Activated CD8-positive, alpha-beta T cell treated with anti-CD3 and anti-CD28 coated beads, Interleukin-2, amount 10 ng/mL, durations not matched to agents 7 days and 5 days (primary cell): ENCODE results near the gene ANKRD22. TPM values are rescaled to one million over a fixed set of nuclear protein-coding genes. Genes with fewer than 3 reads are reported as not detected.

Source experiments
- ATAC-seq: fragments of 150-1000 bp; cut with Tn5 transposase; one replicate; pipeline ENCODE4 v1.10.0; 2021; ENCODE audit warnings: moderate library complexity
- CTCF ChIA-PET: fragments of 350-600 bp; sonication (Branson Sonifier 250); formaldehyde crosslinking; loops from one replicate; lab custom pipeline; 2021; ENCODE audit warnings: antibody characterized with exemption; lab: Charles Lee
- POLR2A ChIA-PET: fragments of 350-600 bp; sonication (Branson Sonifier 250); formaldehyde crosslinking; loops from one replicate; lab custom pipeline; 2021; ENCODE audit warnings: antibody characterized with exemption; lab: Charles Lee
- DNase-seq: peaks from one replicate; pipeline ENCODE4 v3.0.0-alpha.2; 2020
- H3K27ac Mint-ChIP-seq: one replicate; pipeline ENCODE4 v1.8.0; 2021; ENCODE audit warnings: mild to moderate bottlenecking, mixed read lengths
- H3K27me3 Mint-ChIP-seq: one replicate; pipeline ENCODE4 v1.8.0; 2021; ENCODE audit warnings: low read depth, mixed read lengths
- H3K36me3 Mint-ChIP-seq: one replicate; pipeline ENCODE4 v1.8.0; 2021; ENCODE audit warnings: low read depth, mixed read lengths
- H3K4me1 Mint-ChIP-seq: one replicate; pipeline ENCODE4 v1.8.0; 2021; ENCODE audit warnings: low read depth, mixed read lengths
- H3K4me3 Mint-ChIP-seq: one replicate; pipeline ENCODE4 v1.8.0; 2021; ENCODE audit warnings: mild to moderate bottlenecking, mixed read lengths
- H3K9me3 Mint-ChIP-seq: one replicate; pipeline ENCODE4 v1.8.0; 2022; ENCODE audit warnings: mixed read lengths; ENCODE audit not compliant: insufficient read depth
- total RNA-seq, 2 experiments: library from RNA; stranded (reverse); gene quantifications; one replicate each; pipeline ENCODE4 v1.2.3, GENCODE V29; 2021

The ANKRD22 gene
- total RNA-seq, 2 experiments from 2014 or later, result 0.45 TPM; not detected in 1

GRCh38 chr10:88820748-88821401, 30.8 kb downstream of the ANKRD22 start:
- ChIA-PET CTCF (interaction anchor here (0.5 to 2.0 kb wide), 11 partner anchors 8 to 532 kb away, joined by 3 to 16 read pairs (median 5); partner anchors contain the start of gene RNLS), POLR2A (interaction anchor here (0.9 kb wide), 1 partner anchor 170 kb away, joined by 3 read pairs; no protein-coding TSS in a partner anchor)
- no peak overlapping the region for H3K27ac Mint-ChIP-seq
- peaks cover 7% of the 10 kb centered on the region for H3K36me3 Mint-ChIP-seq
- no peak overlapping the region for H3K4me3 Mint-ChIP-seq
- H3K27me3 Mint-ChIP-seq, result no peaks in the 10 kb centered on the region
- H3K9me3 Mint-ChIP-seq, result no peaks in the 10 kb centered on the region
- DNase-seq (no peak), ATAC-seq (no peak)
- peaks cover 23% of the 10 kb centered on the region for H3K4me1 Mint-ChIP-seq

- Mint-ChIP-seq H3K9me3 (no peaks in the 10 kb centered on the region), H3K27me3 (no peaks in the 10 kb centered on the region)
Observed at GRCh38 chr10:88819290-88819689, 32.4 kb downstream of the ANKRD22 start.

GRCh38 chr10:88813200-88813599, 38.4 kb downstream of the ANKRD22 start:
- Mint-ChIP-seq H3K36me3 (no peaks in the 10 kb centered on the region), H3K9me3 (no peaks in the 10 kb centered on the region), H3K4me3 (no peak overlapping the region), H3K27me3 (peaks cover 2% of the 10 kb centered on the region), H3K27ac (no peak overlapping the region), H3K4me1 (peaks cover 19% of the 10 kb centered on the region)
- ChIA-PET POLR2A (interaction anchor here (0.6 kb wide), 1 partner anchor 11 kb away, joined by 3 read pairs; no protein-coding TSS in a partner anchor), CTCF (interaction anchor here (0.6 to 5.8 kb wide), 6 partner anchors 9 to 125 kb away, joined by 3 to 49 read pairs (median 4); no protein-coding TSS in a partner anchor)
- ATAC-seq (no peak), DNase-seq (no peak)

More at GRCh38 chr10:88819290-88819689, 32.4 kb downstream of the ANKRD22 start:
- Mint-ChIP-seq H3K4me1 (peaks cover 16% of the 10 kb centered on the region), H3K4me3 (no peak overlapping the region), H3K36me3 (peaks cover 3% of the 10 kb centered on the region), H3K27ac (no peak overlapping the region)
- CTCF ChIA-PET, result interaction anchor here (2.2 kb wide), 1 partner anchor 10 kb away, joined by 8 read pairs; no protein-coding TSS in a partner anchor
- POLR2A ChIA-PET, result no interaction called here
- no peak for ATAC-seq
- DNase-seq, result no peak

DNA sequence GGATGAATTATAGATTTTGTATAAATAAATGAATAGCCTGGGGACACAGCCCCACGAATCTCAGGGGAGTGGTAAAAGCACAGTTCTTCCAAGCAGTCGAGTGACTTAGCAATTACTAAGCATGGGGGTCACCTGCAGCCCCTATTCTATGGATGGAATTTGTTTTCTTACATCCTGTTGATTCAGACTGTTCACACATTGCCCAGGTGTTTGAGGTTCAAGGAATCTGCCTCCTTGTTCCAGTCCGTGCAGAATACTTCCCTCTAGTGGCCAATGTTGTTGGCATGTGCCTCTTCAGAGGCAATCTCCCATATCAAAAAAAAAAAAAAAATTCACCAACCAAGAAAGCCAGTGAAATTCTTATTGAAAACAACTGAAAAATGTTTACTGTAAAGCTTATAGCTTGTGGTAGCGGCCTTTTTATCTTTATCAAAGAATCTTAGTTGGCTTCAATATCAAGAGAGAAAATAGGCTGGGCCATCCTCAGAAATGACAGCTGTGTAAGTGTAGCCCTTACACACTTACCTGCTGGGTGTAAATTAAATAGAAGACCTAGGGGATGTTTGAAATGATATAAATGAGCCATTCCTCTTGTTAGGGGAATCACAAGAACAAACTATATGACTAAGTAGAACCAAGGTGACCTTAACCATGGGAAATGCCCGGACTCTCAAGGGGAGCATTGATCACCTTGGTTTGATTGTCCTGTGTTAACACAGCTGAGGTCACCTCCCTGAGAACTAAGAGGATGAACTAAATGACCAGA, 41.3 kb downstream of the ANKRD22 start:
- peak; percentile 57 for DNase-seq
- ChIA-PET POLR2A (interaction anchor here (0.7 kb wide), 1 partner anchor 14 kb away, joined by 3 read pairs; no protein-coding TSS in a partner anchor), CTCF (interaction anchor here (0.6 to 5.8 kb wide), 34 partner anchors 8 to 931 kb away, joined by 3 to 49 read pairs (median 4); partner anchors contain the start of genes LIPN and RNLS)
- no peak overlapping the region for H3K27ac Mint-ChIP-seq
- H3K27me3 Mint-ChIP-seq, result peaks cover 2% of the 10 kb centered on the region
- peak; percentile 82 for ATAC-seq
- no peak overlapping the region for H3K4me3 Mint-ChIP-seq
- peaks cover 13% of the 10 kb centered on the region for H3K4me1 Mint-ChIP-seq
- H3K36me3 Mint-ChIP-seq, result no peaks in the 10 kb centered on the region
- H3K9me3 Mint-ChIP-seq, result no peaks in the 10 kb centered on the region

DNA sequence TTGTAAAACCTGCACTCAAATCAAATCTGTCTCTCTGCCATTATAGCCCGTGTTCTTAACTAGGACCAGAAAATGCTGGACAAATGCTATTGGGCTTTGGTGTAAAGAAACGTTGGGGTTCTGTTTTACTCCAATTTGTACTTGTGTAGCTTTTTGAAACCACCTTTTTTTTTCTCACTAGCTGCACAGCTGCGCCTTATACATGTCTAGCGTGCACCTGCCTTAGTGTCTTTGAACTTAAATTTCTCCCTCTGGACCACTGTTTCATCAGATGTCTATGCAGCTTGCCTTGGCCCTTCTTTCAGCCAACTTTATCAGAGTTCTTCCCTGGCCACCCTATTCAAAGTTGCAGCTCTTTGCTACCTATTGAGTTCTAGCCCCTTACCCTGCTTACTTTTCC, 42.0 kb downstream of the ANKRD22 start:
- CTCF ChIA-PET, result interaction anchor here (0.8 to 5.8 kb wide), 16 partner anchors 9 to 125 kb away, joined by 3 to 49 read pairs (median 6); no protein-coding TSS in a partner anchor
- Mint-ChIP-seq H3K4me1 (peaks cover 8% of the 10 kb centered on the region), H3K9me3 (no peaks in the 10 kb centered on the region), H3K36me3 (no peaks in the 10 kb centered on the region), H3K4me3 (no peak overlapping the region), H3K27ac (no peak overlapping the region), H3K27me3 (peaks cover 2% of the 10 kb centered on the region)
- ATAC-seq (no peak), DNase-seq (no peak)
- POLR2A ChIA-PET, result no interaction called here

DNA sequence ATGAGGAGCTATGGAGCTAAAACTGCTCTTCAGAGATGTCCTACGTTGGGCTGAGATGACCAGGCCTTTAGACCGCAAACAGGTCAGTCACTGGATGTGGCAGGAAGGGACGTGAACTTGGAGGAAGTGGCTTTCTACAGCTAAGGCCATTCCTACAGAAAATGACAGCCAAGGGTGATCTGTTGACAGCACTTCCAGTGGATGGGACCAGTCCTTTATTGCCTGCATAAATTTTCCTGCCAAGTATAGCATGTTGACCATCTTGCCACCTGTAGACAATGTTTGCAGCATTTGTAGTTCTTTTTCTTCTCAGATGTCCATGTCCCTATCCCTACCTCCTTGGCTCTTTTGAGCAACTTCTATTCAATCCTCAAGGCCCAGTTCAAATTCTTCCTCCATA, 45.7 kb downstream of the ANKRD22 start:
- Mint-ChIP-seq H3K27me3 (peaks cover 7% of the 10 kb centered on the region), H3K4me1 (peaks cover 8% of the 10 kb centered on the region), H3K36me3 (no peaks in the 10 kb centered on the region), H3K4me3 (no peak overlapping the region), H3K27ac (no peak overlapping the region), H3K9me3 (no peaks in the 10 kb centered on the region)
- DNase-seq (no peak), ATAC-seq (no peak)
- ChIA-PET POLR2A (no interaction called here), CTCF (interaction anchor here (1.2 kb wide), 1 partner anchor 223 kb away, joined by 3 read pairs; the partner anchor contains the start of gene RNLS)

DNA sequence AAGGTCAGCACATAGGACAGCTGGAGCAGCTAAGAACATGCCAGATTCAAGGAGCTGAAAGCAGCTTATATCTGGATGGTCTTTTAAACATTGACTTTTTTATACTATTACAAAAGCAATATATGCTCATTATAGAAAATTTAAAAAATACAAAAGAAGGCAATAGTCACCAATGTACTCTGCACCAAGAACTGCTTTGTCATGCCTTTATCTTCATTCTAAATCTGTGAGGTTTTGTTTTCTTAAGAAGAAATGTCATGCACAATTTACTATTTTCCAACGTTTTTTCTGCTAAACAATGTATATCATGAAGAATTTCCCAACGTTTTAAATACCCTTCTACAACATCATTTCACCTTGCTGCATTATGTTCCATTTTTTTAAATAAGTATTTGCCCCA, 46.3 kb downstream of the ANKRD22 start:
- no peaks in the 10 kb centered on the region for H3K36me3 Mint-ChIP-seq
- DNase-seq, result no peak
- POLR2A ChIA-PET, result no interaction called here
- H3K4me3 Mint-ChIP-seq, result no peak overlapping the region
- no peaks in the 10 kb centered on the region for H3K9me3 Mint-ChIP-seq
- peaks cover 4% of the 10 kb centered on the region for H3K27me3 Mint-ChIP-seq
- H3K27ac Mint-ChIP-seq, result no peak overlapping the region
- H3K4me1 Mint-ChIP-seq, result peaks cover 7% of the 10 kb centered on the region
- ATAC-seq, result no peak
- CTCF ChIA-PET, result no interaction called here

GRCh38 chr10:88804083-88804812, 47.4 kb downstream of the ANKRD22 start:
- Mint-ChIP-seq H3K36me3 (no peaks in the 10 kb centered on the region), H3K4me3 (no peak overlapping the region), H3K27ac (no peak overlapping the region), H3K9me3 (no peaks in the 10 kb centered on the region), H3K4me1 (peaks cover 3% of the 10 kb centered on the region), H3K27me3 (peaks cover 4% of the 10 kb centered on the region)
- POLR2A ChIA-PET, result interaction anchor here (0.6 kb wide), 1 partner anchor 60 kb away, joined by 3 read pairs; no protein-coding TSS in a partner anchor
- DNase-seq (no peak), ATAC-seq (no peak)
- CTCF ChIA-PET, result interaction anchor here (0.6 to 1.6 kb wide), 2 partner anchors 129 to 239 kb away, joined by 3 to 4 read pairs; no protein-coding TSS in a partner anchor

DNA sequence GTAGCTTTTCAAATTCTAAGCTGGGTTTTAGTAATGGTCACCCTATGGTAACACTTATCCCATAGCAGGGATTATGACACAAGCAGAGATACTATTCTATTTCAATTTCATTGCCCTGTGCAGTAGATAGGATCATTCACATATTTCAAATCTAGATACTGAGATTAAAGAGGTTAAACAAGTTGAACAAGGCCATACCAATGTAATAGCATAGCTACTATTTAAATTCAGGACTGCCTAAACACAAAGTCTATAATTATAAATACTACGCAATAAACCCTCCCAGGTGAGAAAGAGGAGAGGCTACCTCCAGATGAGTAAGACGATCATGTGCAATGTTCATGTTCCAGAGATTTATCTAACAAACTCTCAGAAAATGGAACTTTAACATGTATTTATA, 48.0 kb downstream of the ANKRD22 start:
- no peak for ATAC-seq
- ChIA-PET POLR2A (interaction anchor here (0.6 kb wide), 1 partner anchor 60 kb away, joined by 3 read pairs; no protein-coding TSS in a partner anchor), CTCF (interaction anchor here (0.6 to 1.7 kb wide), 5 partner anchors 32 to 238 kb away, joined by 3 to 10 read pairs (median 3); no protein-coding TSS in a partner anchor)
- no peaks in the 10 kb centered on the region for H3K36me3 Mint-ChIP-seq
- no peak for DNase-seq
- no peaks in the 10 kb centered on the region for H3K9me3 Mint-ChIP-seq
- no peak overlapping the region for H3K4me3 Mint-ChIP-seq
- no peak overlapping the region for H3K27ac Mint-ChIP-seq
- peaks cover 4% of the 10 kb centered on the region for H3K27me3 Mint-ChIP-seq
- H3K4me1 Mint-ChIP-seq, result peaks cover 3% of the 10 kb centered on the region

DNA sequence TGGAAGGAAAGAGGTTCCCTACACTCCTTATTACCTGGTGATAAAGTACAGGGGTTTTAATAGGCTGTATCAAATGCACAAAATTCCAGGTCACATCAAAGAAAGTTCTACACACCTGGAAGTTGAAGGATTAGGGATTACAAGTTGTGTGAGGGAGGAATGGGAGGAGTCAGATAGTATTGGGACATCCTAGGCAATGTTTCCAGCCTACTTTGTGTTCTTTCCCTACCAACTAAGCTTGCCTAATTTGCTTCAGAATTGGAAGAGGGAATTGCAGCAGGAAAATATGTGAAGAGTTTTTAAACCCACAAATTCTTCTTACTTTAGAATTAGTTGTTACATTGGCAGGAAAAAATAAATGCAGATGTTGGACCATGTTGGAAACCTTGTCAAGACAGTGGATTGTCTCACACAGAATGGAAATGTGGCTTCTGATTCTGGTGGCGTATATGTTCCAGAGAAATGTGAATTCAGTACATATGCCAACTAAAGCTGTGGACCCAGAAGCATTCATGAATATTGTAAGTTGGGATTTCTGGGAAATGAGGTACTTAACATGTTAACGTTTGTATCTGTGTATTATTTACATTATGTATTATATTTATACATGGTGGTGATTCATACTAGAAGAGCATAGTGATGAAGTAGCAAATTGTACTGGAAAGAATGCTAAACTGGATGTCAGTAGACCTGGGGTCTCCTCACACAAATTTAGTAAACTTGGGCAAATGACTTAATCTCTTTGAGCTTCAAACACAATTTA, 48.9 kb downstream of the ANKRD22 start, which contains the start of gene LIPM:
Gene LIPM (plus strand): TSS at position 208 of the 763 bp plus-strand sequence. CDS start 167 bp downstream, at position 375.
- Mint-ChIP-seq H3K27ac (no peak within 1 kb of the TSS), H3K27me3 (peaks cover 11% of the 10 kb centered on the region), H3K4me3 (no peak within 1 kb of the TSS), H3K36me3 (no peaks in the 10 kb centered on the region), H3K9me3 (no peaks in the 10 kb centered on the region), H3K4me1 (peaks cover 3% of the 10 kb centered on the region)
- ChIA-PET CTCF (interaction anchor here (1.0 to 1.7 kb wide), 4 partner anchors 33 to 130 kb away, joined by 3 to 10 read pairs (median 4); no protein-coding TSS in a partner anchor), POLR2A (no interaction called here)
- ATAC-seq (no peak), DNase-seq (no peak)
